Kidney epithelial cell (primary cell): ENCODE data around the gene ARID5B. TPM values are rescaled to one million over a fixed set of nuclear protein-coding genes. Genes with fewer than 3 reads are reported as not detected.

Experiments used
- DNase-seq: peaks from one replicate; pipeline ENCODE4 v3.0.0-alpha.2; 2010; ENCODE audit warnings: low read depth
- H3K27me3 ChIP-seq: 2 replicates; pipeline ENCODE4 v1.6.0; 2011; ENCODE audit warnings: low read length; ENCODE audit not compliant: control insufficient read depth, insufficient read depth
- H3K36me3 ChIP-seq: 2 replicates; pipeline ENCODE4 v1.5.1; 2011; ENCODE audit warnings: low read length; ENCODE audit not compliant: control insufficient read depth, insufficient read depth
- H3K4me3 ChIP-seq: 2 replicates; pipeline ENCODE4 v1.5.1; 2011; ENCODE audit warnings: low read depth, mild to moderate bottlenecking, control low read depth, low read length
- CTCF ChIP-seq: IDR thresholded peaks from 2 replicates; pipeline ENCODE4 v1.5.1; 2011; ENCODE audit warnings: mild to moderate bottlenecking, moderate library complexity, low read length, control low read depth, inconsistent platforms; ENCODE audit not compliant: insufficient read depth, poor library complexity, severe bottlenecking
- total RNA-seq: library from RNA; depleted of rRNA; stranded (reverse); fragments of >200 nt; gene quantifications from 2 replicates; pipeline ENCODE4 v1.2.3, GENCODE V29; 2015

The ARID5B gene
- total RNA-seq, 1 donor from 2014 or later = 11.6 TPM

GRCh38 chr10:62067560-62067959 lies 166.1 kb downstream of the ARID5B start:
- Histone ChIP-seq H3K4me3 (no peak overlapping the region), H3K36me3 (peaks cover 10% of the 10 kb centered on the region), H3K27me3 (no peaks in the 10 kb centered on the region)
- no peak for DNase-seq
- no peak for TF ChIP-seq CTCF

GRCh38 chr10:62068464-62068863 lies 167.0 kb downstream of the ARID5B start:
- no peaks in the 10 kb centered on the region for H3K27me3 ChIP-seq
- H3K36me3 ChIP-seq = peaks cover 10% of the 10 kb centered on the region
- no peak for DNase-seq
- TF ChIP-seq CTCF = no peak
- H3K4me3 ChIP-seq = no peak overlapping the region

- no peak overlapping the region for H3K4me3 ChIP-seq
- no peaks in the 10 kb centered on the region for H3K27me3 ChIP-seq
- no peak for TF ChIP-seq CTCF
- DNase-seq = no peak
- H3K36me3 ChIP-seq = peaks cover 7% of the 10 kb centered on the region
These were observed 168.1 kb downstream of the ARID5B start for GRCh38 chr10:62069452-62070178.

- H3K4me3 ChIP-seq = no peak overlapping the region
- TF ChIP-seq CTCF = no peak
- peaks cover 9% of the 10 kb centered on the region for H3K36me3 ChIP-seq
- no peak for DNase-seq
- H3K27me3 ChIP-seq = no peaks in the 10 kb centered on the region
These were observed 170.4 kb downstream of the ARID5B start for GRCh38 chr10:62071846-62072281.

- H3K4me3 ChIP-seq = no peak overlapping the region
- DNase-seq = no peak
- H3K27me3 ChIP-seq = no peaks in the 10 kb centered on the region
- peaks cover 9% of the 10 kb centered on the region for H3K36me3 ChIP-seq
- no peak for TF ChIP-seq CTCF
These were observed 171.4 kb downstream of the ARID5B start for GRCh38 chr10:62072901-62073300.

GRCh38 chr10:62073429-62073828 lies 171.9 kb downstream of the ARID5B start:
- H3K27me3 ChIP-seq = no peaks in the 10 kb centered on the region
- H3K36me3 ChIP-seq = peaks cover 9% of the 10 kb centered on the region
- no peak for DNase-seq
- no peak for TF ChIP-seq CTCF
- no peak overlapping the region for H3K4me3 ChIP-seq
